Measurements from ENCODE around the gene PLEKHA8.
"Not testable (repeated sequence)": the region's sequence is repeated elsewhere in the genome, so short reads cannot be mapped to it uniquely, and the experiment has no call there.

PLEKHA8 gene

GRCh38 chr7:30088362-30088761 is 60.1 kb downstream of the PLEKHA8 start:
- Mint-ChIP-seq H3K27ac (no peak overlapping the region), H3K27me3 (no peaks in the 10 kb centered on the region), H3K36me3 (ENCODE audit: low read depth) (peaks cover 6% of the 10 kb centered on the region)

GRCh38 chr7:30090111-30090510 is 61.9 kb downstream of the PLEKHA8 start:
- Mint-ChIP-seq H3K27me3 (no peaks in the 10 kb centered on the region), H3K4me1 (ENCODE audit: low read depth) (no peaks in the 10 kb centered on the region), H3K27ac (no peak overlapping the region), H3K4me3 (no peak overlapping the region), H3K9me3 (no peaks in the 10 kb centered on the region), H3K36me3 (ENCODE audit: low read depth) (no peaks in the 10 kb centered on the region)

More at GRCh38 chr7:30088362-30088761, 60.1 kb downstream of the PLEKHA8 start:
- Mint-ChIP-seq H3K4me1 (ENCODE audit: low read depth) (no peaks in the 10 kb centered on the region), H3K4me3 (no peak overlapping the region), H3K9me3 (no peaks in the 10 kb centered on the region)

GRCh38 chr7:30091491-30091912 is 63.3 kb downstream of the PLEKHA8 start:
- no peaks in the 10 kb centered on the region for H3K36me3 Mint-ChIP-seq (ENCODE audit: low read depth)
- no peaks in the 10 kb centered on the region for H3K9me3 Mint-ChIP-seq
- no peak overlapping the region for H3K27ac Mint-ChIP-seq
- no peak overlapping the region for H3K4me3 Mint-ChIP-seq
- H3K4me1 Mint-ChIP-seq (ENCODE audit: low read depth), result no peaks in the 10 kb centered on the region
- H3K27me3 Mint-ChIP-seq, result no peaks in the 10 kb centered on the region

- no peaks in the 10 kb centered on the region for H3K4me1 Mint-ChIP-seq (ENCODE audit: low read depth)
- H3K36me3 Mint-ChIP-seq (ENCODE audit: low read depth), result no peaks in the 10 kb centered on the region
- H3K27me3 Mint-ChIP-seq, result no peaks in the 10 kb centered on the region
- peaks cover under 1% of the 10 kb centered on the region for H3K9me3 Mint-ChIP-seq
- no peak overlapping the region for H3K27ac Mint-ChIP-seq
- H3K4me3 Mint-ChIP-seq, result no peak overlapping the region
Observed at GRCh38 chr7:30091987-30092386, 63.8 kb downstream of the PLEKHA8 start.

GRCh38 chr7:30093420-30093952 is 65.3 kb downstream of the PLEKHA8 start:
- Mint-ChIP-seq H3K36me3 (ENCODE audit: low read depth) (no peaks in the 10 kb centered on the region), H3K27me3 (no peaks in the 10 kb centered on the region), H3K4me3 (no peak overlapping the region), H3K27ac (no peak overlapping the region), H3K4me1 (ENCODE audit: low read depth) (no peaks in the 10 kb centered on the region), H3K9me3 (peaks cover 7% of the 10 kb centered on the region)

- H3K27me3 Mint-ChIP-seq; H3K36me3 Mint-ChIP-seq (ENCODE audit: low read depth); H3K27ac Mint-ChIP-seq; H3K4me3 Mint-ChIP-seq; H3K4me1 Mint-ChIP-seq (ENCODE audit: low read depth): not testable (repeated sequence)
- H3K9me3 Mint-ChIP-seq, result peaks cover 10% of the 10 kb centered on the region
Observed at GRCh38 chr7:30098599-30098998, 70.4 kb downstream of the PLEKHA8 start.

GRCh38 chr7:30102281-30102680 is 74.1 kb downstream of the PLEKHA8 start:
- Mint-ChIP-seq H3K36me3 (ENCODE audit: low read depth) (no peaks in the 10 kb centered on the region), H3K9me3 (peaks cover 7% of the 10 kb centered on the region), H3K4me1 (ENCODE audit: low read depth) (no peaks in the 10 kb centered on the region), H3K27ac (no peak overlapping the region), H3K4me3 (no peak overlapping the region), H3K27me3 (no peaks in the 10 kb centered on the region)

- H3K4me3 Mint-ChIP-seq, result no peak overlapping the region
- H3K9me3 Mint-ChIP-seq, result peaks cover 4% of the 10 kb centered on the region
- H3K27me3 Mint-ChIP-seq, result no peaks in the 10 kb centered on the region
- H3K4me1 Mint-ChIP-seq (ENCODE audit: low read depth), result no peaks in the 10 kb centered on the region
- H3K36me3 Mint-ChIP-seq (ENCODE audit: low read depth), result no peaks in the 10 kb centered on the region
- H3K27ac Mint-ChIP-seq, result no peak overlapping the region
Observed at GRCh38 chr7:30104157-30104556, 75.9 kb downstream of the PLEKHA8 start.

- peaks cover 14% of the 10 kb centered on the region for H3K9me3 Mint-ChIP-seq
- H3K27me3 Mint-ChIP-seq, result no peaks in the 10 kb centered on the region
- no peak overlapping the region for H3K4me3 Mint-ChIP-seq
- H3K4me1 Mint-ChIP-seq (ENCODE audit: low read depth), result no peaks in the 10 kb centered on the region
- peaks cover 7% of the 10 kb centered on the region for H3K36me3 Mint-ChIP-seq (ENCODE audit: low read depth)
- H3K27ac Mint-ChIP-seq, result no peak overlapping the region
Observed at GRCh38 chr7:30112103-30112713, 84.0 kb downstream of the PLEKHA8 start.

- H3K4me3 Mint-ChIP-seq, result no peak overlapping the region
Observed at GRCh38 chr7:30113144-30113543, 84.9 kb downstream of the PLEKHA8 start.

GRCh38 chr7:30114536-30115238 is 86.5 kb downstream of the PLEKHA8 start:
- Mint-ChIP-seq H3K4me3 (no peak overlapping the region), H3K36me3 (ENCODE audit: low read depth) (peaks cover 7% of the 10 kb centered on the region), H3K9me3 (peaks cover 14% of the 10 kb centered on the region), H3K27ac (no peak overlapping the region), H3K27me3 (no peaks in the 10 kb centered on the region), H3K4me1 (ENCODE audit: low read depth) (no peaks in the 10 kb centered on the region)

More at GRCh38 chr7:30113144-30113543, 84.9 kb downstream of the PLEKHA8 start:
- H3K4me1 Mint-ChIP-seq (ENCODE audit: low read depth), result no peaks in the 10 kb centered on the region
- peaks cover 14% of the 10 kb centered on the region for H3K9me3 Mint-ChIP-seq
- H3K27me3 Mint-ChIP-seq, result no peaks in the 10 kb centered on the region
- H3K27ac Mint-ChIP-seq, result no peak overlapping the region
- peaks cover 7% of the 10 kb centered on the region for H3K36me3 Mint-ChIP-seq (ENCODE audit: low read depth)

GRCh38 chr7:30115709-30116297 is 87.6 kb downstream of the PLEKHA8 start:
- Mint-ChIP-seq H3K27ac (no peak overlapping the region), H3K4me1 (ENCODE audit: low read depth) (no peaks in the 10 kb centered on the region), H3K4me3 (no peak overlapping the region), H3K9me3 (peaks cover 14% of the 10 kb centered on the region), H3K27me3 (no peaks in the 10 kb centered on the region), H3K36me3 (ENCODE audit: low read depth) (peaks cover 7% of the 10 kb centered on the region)

- Mint-ChIP-seq H3K4me1 (ENCODE audit: low read depth) (no peaks in the 10 kb centered on the region), H3K9me3 (peaks cover 14% of the 10 kb centered on the region), H3K27me3 (no peaks in the 10 kb centered on the region), H3K27ac (no peak overlapping the region), H3K4me3 (no peak overlapping the region), H3K36me3 (ENCODE audit: low read depth) (peaks cover 7% of the 10 kb centered on the region)
Observed at GRCh38 chr7:30116771-30117170, 88.6 kb downstream of the PLEKHA8 start.

- Mint-ChIP-seq H3K27me3 (no peaks in the 10 kb centered on the region), H3K4me3 (no peak overlapping the region), H3K9me3 (peaks cover 7% of the 10 kb centered on the region), H3K36me3 (ENCODE audit: low read depth) (peaks cover 5% of the 10 kb centered on the region), H3K4me1 (ENCODE audit: low read depth) (no peaks in the 10 kb centered on the region), H3K27ac (no peak overlapping the region)
Observed at GRCh38 chr7:30117896-30118295, 89.7 kb downstream of the PLEKHA8 start.

GRCh38 chr7:30119890-30120577 is 91.8 kb downstream of the PLEKHA8 start:
- no peaks in the 10 kb centered on the region for H3K9me3 Mint-ChIP-seq
- no peaks in the 10 kb centered on the region for H3K4me1 Mint-ChIP-seq (ENCODE audit: low read depth)

More at GRCh38 chr7:30119890-30120577, 91.8 kb downstream of the PLEKHA8 start:
- Mint-ChIP-seq H3K36me3 (ENCODE audit: low read depth) (no peaks in the 10 kb centered on the region), H3K27me3 (no peaks in the 10 kb centered on the region), H3K4me3 (no peak overlapping the region), H3K27ac (no peak overlapping the region)
